Mesenteric fat pad (tissue), 1 donor: Measurements from ENCODE around the gene PSTPIP1. TPM values are rescaled to one million over a fixed set of nuclear protein-coding genes. Genes with fewer than 3 reads are reported as not detected.

Experiments used
- DNase-seq: peaks from one replicate; pipeline ENCODE4 v3.0.0-alpha.2; 2020; ENCODE audit warnings: low spot score
- total RNA-seq: library from RNA; stranded (reverse); fragmentation: NEBNext Ultra II Directional; extraction: Animal tissue kit (Norgen Biotek cat#: 25700); gene quantifications from one replicate; pipeline ENCODE4 v1.2.1, GENCODE V29; 2021
- donor health status: DM: yes; HTN: yes; CAD: no.

PSTPIP1 gene
- total RNA-seq, 1 donor from 2014 or later: 24.8 TPM

- DNase-seq: peak; percentile 80
These were observed 16.2 kb upstream of the PSTPIP1 start for GRCh38 chr15:76978522-76979330.

- peak; percentile 62 for DNase-seq
These were observed 15.5 kb upstream of the PSTPIP1 start for GRCh38 chr15:76979331-76979925.

GRCh38 chr15:76979996-76980520 lies 14.9 kb upstream of the PSTPIP1 start:
- DNase-seq: peak; percentile 78

- peak; percentile 62 for DNase-seq
These were observed 12.6 kb upstream of the PSTPIP1 start for GRCh38 chr15:76982356-76982755.

- peak; percentile 51 for DNase-seq
These were observed 12.2 kb upstream of the PSTPIP1 start for GRCh38 chr15:76982756-76983155.

GRCh38 chr15:76983590-76984375 lies 11.1 kb upstream of the PSTPIP1 start:
- DNase-seq: peak; percentile 39

- DNase-seq: peak; percentile 57
These were observed 8.2 kb upstream of the PSTPIP1 start for GRCh38 chr15:76986743-76987142.

GRCh38 chr15:76987276-76987675 lies 7.7 kb upstream of the PSTPIP1 start:
- DNase-seq: peak; percentile 53

GRCh38 chr15:76987896-76988860 lies 6.7 kb upstream of the PSTPIP1 start:
- DNase-seq: peak; percentile 89

- DNase-seq: peak; percentile 60
These were observed 5.8 kb upstream of the PSTPIP1 start for GRCh38 chr15:76988867-76989780.

GRCh38 chr15:76991048-76991447 lies 3.9 kb upstream of the PSTPIP1 start:
- DNase-seq: peak; percentile 84

- DNase-seq: peak; percentile 89
These were observed 2.9 kb upstream of the PSTPIP1 start for GRCh38 chr15:76991741-76992645.

- peak; percentile 81 for DNase-seq
These were observed 1.7 kb upstream of the PSTPIP1 start for GRCh38 chr15:76993114-76993725.

- peak; percentile 89 for DNase-seq
These were observed 925 bp upstream of the PSTPIP1 start for GRCh38 chr15:76994001-76994400.

- DNase-seq: peak; percentile 53
These were observed 430 bp upstream of the PSTPIP1 start for GRCh38 chr15:76994496-76994895.

GRCh38 chr15:76996076-76996525 lies 1.2 kb downstream of the PSTPIP1 start:
- no peak for DNase-seq

- no peak for DNase-seq
These were observed 1.8 kb downstream of the PSTPIP1 start for GRCh38 chr15:76996526-76997401.
